ENCODE results near the gene JUND. TPM values are rescaled to one million over a fixed set of nuclear protein-coding genes. Genes with fewer than 3 reads are reported as not detected.

The JUND gene
- total RNA-seq, 1 experiment from 2014 or later = 64.5 TPM

- no peak for DNase-seq (ENCODE audit: low read depth)
These were observed 10.0 kb downstream of the JUND start for GRCh38 chr19:18271433-18271841.

DNA sequence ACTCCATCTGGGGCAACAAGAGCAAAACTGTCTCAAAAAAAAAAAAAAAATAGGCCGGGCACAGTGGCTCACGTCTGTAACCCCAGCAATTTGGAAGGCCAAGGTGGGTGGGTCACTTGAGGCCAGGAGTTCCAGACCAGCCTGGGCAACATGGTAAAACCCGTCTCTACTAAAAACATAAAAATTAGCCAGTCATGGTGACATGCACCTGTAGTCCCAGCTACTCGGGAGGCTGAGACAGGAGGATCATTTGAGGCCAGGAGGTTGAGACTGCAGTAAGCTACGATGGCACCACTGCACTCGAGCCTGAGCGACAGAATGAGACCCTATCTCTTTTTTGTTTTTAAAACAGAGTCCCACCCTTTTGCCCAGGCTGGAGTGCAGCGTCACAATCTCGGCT is 11.1 kb downstream of the JUND start:
- DNase-seq (ENCODE audit: low read depth) = no peak

DNA sequence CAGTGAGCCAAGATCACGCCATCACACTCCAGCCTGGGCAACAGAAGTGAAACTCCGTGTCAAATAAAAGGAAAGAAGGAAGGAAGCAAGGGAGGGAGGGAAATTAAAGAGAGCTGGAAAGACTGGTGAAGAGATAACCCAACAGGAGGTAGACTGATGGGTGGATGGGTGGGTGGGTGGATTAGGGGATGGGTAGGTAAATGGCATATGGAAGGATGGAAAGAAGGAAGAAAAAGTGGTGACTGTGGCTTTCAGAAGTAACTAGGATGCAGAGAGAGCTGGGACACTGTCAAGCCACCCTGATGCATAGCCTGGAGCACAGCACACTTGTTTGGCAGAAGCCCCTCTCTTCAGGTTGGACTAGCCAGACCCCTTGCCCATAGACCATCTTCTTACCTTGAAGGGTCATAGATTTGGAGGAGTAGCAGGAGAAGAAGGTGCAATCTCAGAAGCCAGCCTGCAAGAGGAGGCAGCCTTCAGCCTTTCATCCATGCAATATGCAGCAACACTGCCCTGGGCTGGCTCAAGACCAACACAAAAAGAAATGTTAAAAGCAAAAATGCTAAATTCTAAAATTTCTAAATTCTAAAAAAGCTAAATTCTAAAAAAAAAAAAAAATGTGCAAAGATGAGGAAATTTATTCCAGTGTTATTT is 12.2 kb downstream of the JUND start:
- no peak for DNase-seq (ENCODE audit: low read depth)

DNA sequence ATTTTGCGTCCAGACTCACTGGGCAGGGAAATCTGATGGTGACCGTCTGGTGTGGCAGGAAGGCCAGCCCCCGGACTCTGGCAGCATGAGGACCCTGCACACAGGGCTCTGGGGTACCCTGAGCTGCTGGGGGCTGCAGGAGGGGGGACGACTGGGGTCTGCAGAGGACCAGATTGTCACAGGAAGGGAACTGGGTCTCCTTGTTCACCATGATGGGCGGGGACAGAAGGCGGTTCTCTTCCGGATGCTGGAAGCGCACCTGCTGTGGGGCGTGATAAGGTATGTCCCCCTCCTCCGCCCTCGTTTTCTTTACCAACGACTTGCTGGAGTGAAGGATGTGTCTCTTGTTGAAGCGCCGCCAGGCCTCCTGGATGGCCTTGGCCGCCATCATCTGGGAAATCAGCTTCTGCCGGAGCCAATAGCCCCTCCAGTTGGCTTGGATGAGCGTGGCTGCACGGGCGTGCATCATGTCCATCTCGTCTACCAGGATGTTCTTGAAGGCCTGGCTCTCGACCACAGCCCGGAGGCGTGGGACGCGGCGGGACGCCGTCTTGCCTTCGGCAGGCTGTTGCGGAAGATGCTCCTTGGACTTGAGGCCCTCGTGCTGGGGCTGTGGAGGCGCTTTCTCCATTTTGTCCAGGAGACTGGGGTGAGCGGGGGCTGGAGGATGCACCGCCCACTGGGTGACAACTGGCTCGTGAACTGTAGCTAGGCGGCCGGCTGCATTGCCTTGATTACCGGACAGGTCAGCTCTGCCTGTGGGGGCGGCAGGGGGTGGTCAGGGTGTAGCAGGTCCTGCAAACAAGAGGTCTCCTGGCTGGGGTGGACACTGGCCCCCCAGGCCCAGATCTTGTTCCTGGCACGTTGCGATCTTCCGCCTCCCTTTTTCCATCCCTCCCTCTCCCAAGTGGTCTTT is 14.4 kb downstream of the JUND start:
- no peak for DNase-seq (ENCODE audit: low read depth)

- no peak for DNase-seq (ENCODE audit: low read depth)
These were observed 15.8 kb downstream of the JUND start for GRCh38 chr19:18265582-18265981.

GRCh38 chr19:18264971-18265540 is 16.4 kb downstream of the JUND start:
- no peak for DNase-seq (ENCODE audit: low read depth)

- no peak for DNase-seq (ENCODE audit: low read depth)
These were observed 17.1 kb downstream of the JUND start for GRCh38 chr19:18264137-18264854.

DNA sequence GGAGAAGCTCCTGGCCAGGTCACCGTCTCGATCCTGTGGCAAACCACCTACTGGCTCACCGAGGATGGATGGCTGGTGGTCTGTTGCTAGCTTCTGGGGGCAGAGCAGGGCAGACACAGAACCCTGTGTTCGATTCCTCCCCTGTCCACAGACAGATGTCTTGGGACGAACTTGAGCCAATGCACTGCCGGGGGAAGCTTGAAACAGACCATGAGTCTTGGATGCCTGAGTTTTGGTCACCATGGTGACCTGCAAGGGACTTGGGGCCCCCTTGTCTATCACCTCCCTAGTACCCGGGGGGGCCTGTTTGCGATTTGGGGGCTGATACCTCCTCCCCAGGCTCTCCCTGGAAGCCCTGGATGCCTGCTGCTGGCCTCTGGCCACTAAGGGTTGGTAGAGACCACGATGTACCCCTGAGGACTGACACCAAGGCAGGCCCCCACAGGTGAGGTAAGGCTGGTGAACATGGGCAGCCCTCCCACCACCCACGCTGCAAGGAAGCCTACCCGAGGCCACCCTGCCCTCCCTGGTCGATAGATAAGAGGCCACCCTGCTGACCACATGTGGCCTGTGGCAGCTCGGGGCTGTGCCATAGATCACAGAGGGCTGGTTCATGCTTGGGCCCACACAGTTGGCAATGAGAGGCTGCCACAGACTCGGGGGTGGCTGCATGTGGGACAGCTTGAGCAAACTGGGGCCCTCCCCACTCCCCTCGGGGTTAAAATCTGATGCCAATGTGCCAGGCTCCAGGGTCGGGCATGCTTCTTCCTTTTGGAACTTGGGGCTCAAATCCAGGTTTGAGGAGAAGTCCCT is 17.9 kb downstream of the JUND start:
- no peak for DNase-seq (ENCODE audit: low read depth)

DNA sequence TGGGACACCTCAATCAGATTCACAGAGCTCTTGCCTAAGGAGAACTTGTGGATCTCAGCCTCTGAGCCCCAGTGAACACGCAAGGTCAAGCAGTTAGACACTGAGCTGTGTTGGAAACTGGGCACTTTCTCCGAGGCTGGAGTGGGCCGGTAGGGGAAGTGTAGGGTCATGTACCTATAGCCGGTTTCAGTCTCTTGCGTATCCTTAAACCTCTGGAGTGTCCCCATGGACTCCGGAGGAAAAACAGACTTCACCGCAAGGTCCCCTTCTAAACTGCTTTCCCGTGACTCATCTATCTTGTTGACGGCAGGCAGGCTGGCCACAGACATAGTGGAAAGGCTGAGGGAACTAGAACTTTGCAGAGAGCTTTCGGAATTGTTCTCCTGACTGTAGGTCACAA is 18.5 kb downstream of the JUND start:
- DNase-seq (ENCODE audit: low read depth) = peak; percentile 21

DNA sequence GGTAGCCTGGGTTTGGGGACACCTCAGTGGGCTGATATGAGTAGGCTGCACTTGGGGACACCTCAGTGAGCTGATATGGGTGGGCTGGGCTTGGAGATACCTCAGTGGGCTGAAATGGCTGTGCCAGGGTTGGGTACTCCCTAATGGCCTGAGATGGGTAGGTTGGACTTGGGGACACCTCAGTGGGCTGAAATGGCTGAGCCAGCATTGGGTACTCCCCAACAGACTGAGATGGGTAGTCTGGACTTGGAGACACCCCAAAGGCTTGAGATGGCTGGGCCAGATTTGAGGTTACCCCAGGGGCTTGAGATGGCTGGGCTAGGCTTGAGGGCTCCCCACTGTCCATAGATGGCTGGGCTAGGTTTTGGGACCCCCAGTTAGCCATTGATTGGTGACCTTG is 19.3 kb downstream of the JUND start:
- no peak for DNase-seq (ENCODE audit: low read depth)

- DNase-seq (ENCODE audit: low read depth) = no peak
These were observed 19.9 kb downstream of the JUND start for GRCh38 chr19:18261474-18261873.

DNA sequence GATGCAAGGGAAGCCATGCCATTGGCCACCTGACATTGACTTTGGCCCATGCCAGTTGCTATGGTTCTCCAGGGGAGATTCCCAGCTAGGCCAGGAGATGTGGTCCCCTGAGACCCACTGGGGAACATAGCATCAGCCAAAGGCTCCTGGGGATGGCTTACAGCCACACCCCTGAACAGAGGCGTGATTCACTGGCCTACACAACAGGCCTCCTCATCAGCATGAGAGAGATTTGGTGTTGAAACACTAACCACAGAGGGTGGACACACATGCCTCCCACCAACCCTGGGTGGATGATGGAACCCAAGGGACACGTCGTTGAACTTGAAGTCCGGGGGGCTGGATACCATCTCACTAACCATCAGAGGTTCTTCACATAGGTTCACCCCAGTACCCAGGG is 21.5 kb downstream of the JUND start:
- no peak for DNase-seq (ENCODE audit: low read depth)

DNA sequence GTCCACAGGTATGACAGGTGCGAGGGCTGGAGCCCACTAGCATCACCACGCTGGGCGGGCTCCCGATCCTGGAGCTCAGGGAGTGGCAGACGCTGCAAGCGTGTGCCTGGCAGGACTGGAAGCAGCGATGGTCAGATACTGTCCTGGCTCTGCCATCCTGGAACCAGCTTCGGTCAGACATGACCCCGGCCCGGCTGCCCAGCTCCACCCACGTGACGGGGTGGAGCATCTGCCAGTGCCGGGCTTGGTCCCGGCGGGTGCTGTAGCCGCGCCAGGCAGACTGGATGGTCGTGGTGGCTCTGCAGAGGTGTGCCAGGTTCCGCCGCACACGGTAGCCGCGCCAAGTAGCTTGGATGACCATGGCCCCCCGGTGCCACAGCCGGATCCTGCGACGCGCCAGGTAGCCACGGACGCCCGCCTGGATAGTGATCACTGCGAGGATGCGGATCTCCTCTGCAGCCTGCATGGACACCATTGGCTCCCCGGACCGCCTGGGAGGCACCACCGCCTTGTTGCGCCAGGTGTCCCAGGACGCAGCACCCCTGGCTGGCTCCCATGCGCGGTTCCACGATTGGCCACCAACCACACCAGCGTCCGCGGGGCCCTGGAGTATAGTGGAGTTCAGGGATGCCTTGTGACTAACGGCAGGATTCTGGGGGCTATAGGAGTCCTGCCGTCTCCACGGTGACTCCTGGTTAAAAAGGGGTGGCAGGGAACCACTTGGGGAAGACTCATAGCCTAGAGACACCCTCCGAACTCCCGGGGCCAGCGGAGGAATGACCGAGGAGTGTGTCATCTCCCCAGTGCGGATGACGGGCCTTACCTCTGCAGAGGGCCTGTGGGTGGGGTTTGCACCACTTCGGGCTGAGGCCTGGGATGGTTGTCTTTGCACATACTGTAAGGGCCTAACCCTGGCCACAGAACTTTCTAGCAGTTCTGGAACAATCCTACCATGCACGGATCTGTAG is 23.6 kb downstream of the JUND start:
- no peak for DNase-seq (ENCODE audit: low read depth)

GRCh38 chr19:18254546-18255503 is 26.6 kb downstream of the JUND start:
- DNase-seq (ENCODE audit: low read depth) = no peak

DNA sequence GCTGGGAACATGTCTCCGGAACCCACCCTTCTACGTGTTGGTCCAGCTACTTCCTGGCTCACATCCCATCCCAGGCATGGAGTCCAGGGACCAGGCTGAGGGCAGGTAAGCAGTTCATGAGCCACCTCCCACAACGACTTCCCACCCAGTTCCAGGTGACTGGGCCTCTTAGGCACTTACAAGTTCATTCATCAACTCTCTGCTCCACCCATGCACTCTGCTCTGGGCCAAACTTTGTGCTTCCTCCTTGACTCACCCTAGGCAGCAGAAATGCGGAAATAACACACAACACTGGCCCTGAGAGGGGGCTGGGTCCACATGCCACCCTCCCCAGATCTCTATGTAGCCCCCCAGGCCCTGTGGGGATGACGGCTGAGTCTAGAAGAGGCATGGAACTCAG is 27.7 kb downstream of the JUND start:
- DNase-seq (ENCODE audit: low read depth) = no peak

DNA sequence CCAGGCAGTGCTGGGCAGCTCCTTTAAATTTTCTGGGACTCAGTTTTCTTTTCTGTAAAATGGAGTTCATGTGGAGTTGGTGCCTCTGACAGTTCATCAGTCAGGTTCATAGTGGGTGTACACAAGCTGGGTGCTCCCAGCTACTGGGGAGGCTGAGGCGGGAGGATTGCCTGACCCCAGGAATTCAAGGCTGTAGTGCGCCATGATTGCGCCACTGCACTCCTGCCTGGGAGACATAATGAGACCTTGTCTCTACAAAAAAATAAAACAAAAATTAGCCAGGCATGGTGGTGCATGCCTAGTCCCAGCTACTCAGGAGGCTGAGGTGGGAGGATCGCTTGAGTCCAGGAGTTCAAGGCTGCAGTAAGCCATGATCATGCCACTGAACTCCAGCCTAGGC is 28.3 kb downstream of the JUND start:
- no peak for DNase-seq (ENCODE audit: low read depth)

GRCh38 chr19:18252370-18252717 is 29.1 kb downstream of the JUND start:
- DNase-seq (ENCODE audit: low read depth) = no peak

DNA sequence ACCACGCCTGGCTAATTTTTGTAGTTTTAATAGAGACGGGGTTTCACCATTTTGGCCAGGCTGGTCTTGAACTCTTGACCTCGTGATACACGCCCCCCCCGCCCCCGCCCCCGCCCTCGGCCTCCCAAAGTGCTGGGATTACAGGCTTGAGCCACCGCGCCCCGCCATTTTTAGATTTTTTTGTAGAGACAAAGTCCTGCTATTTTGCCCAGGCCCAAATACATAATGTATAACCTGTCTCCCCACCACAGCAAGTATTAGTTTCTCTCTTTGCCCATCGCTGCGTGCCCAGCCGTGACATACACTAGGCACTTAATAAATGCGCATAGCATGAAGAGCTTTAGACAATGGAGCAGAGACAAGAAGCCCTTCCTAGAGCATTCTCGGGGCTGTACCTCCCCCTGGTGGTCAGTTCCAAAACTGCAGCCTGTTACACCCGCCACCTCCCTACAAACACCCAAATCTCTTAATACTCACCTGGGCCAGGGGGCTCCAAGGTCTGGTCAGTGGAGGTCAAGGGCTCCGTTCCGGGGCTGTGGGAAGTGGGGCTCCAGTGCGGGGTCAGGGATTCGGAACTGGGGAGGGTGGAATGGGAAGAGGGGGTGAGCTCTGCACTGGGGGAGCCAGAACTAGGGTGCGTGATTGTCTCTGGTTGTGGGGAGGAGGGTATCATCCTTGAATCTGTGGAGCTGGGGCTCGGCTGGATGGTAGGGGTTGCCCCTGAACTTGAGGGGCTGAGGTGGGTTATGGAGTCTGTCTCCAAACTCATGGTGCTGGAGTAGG is 29.6 kb downstream of the JUND start:
- peak; percentile 72 for DNase-seq (ENCODE audit: low read depth)
